GM19438 (cell line): ENCODE results near the gene CARMIL3.
"Not testable (repeated sequence)": the region's sequence is repeated elsewhere in the genome, so short reads cannot be mapped to it uniquely, and the experiment has no call there.

Source experiments
- ATAC-seq: cut with Tn5 transposase; IDR thresholded peaks from one replicate; pipeline ENCODE4 v1.9.1; 2021; ENCODE audit warnings: low read depth; ENCODE audit not compliant: unreplicated experiment

Gene CARMIL3

DNA sequence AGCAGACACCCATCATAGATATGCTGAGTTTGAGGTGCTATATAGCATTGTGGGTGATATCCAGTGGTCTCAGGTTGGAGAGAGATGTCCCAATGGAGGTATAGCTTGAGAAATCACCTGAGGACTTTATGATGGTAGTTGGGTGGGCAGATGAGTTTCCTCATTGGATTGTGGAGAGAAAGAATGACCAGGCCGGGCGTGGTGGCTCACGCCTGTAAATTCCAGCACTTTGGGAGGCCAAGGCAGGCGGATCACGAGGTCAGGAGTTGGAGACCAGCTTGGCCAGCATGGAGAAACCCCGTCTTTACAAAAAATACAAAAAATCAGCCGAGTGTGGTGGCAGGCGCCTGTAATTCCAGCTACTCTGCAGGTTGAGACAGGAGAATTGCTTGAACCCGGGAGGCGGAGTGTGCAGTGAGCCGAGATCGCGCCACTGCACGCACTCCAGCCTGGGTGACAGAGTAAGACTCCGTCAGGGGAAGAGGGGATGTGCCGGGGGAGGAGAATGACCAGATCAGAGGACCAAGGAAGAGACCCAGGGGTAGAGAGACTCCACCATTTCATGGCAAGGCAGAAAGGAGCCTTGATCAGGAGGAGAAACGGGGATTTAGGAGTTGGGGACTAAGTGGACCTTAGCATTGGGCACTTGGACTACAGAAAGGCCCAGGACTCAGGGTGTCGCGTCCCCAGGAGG is 41.5 kb downstream of the CARMIL3 start:
- ATAC-seq, result no peak

DNA sequence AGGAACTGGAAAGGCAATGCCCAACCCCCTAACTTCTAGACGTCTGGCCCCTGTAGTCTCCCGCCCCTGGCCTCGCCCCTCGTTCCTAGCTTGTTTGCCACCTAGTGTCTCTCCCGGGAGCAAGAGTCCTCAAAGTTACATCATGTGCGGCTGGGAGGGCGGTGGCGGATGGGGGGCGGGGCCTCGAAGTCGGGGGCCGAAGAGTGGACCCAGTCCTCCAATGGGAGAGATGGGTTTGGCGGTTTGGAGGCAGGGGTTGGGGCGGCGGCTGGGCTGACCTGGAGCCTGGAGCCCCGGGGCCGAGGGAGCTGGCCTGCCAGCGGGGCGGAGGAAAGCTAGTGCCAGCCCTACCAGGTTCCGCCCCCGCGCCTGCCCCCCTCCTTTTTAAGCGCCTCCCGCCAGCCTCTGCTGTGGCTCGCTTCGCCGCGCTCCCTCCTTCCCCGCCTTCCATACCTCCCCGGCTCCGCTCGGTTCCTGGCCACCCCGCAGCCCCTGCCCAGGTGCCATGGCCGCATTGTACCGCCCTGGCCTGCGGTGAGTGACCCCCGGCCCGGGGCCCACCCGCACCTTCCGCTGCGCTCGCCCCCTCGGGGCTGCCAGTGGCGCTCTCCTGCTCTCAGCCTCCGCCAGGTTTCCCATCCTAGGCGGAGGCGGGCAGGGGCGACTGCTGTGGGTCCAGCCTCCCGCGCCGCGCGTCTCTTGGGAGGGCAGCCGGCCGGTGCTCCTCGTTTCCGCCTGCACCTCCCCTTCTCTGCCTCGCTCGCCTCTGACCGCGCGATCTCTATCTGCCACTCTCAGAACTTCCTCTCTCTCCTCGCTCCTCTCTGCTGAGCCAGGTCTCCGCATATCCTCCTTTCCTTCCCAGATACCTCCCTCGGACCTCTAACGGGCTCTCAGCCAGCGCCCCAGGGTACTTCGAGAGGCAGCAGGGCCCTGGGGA is 42.4 kb downstream of the CARMIL3 start, which contains the start of gene PCK2:
Gene PCK2, plus strand, starts transcription at position 411 of the 940 bp plus-strand sequence. Its CDS starts 95 bp downstream, at position 506.
- peak; percentile 55 for ATAC-seq

- ATAC-seq, result peak; percentile 1
Measured at GRCh38 chr14:24094841-24095270, 43.0 kb downstream of the CARMIL3 start.

DNA sequence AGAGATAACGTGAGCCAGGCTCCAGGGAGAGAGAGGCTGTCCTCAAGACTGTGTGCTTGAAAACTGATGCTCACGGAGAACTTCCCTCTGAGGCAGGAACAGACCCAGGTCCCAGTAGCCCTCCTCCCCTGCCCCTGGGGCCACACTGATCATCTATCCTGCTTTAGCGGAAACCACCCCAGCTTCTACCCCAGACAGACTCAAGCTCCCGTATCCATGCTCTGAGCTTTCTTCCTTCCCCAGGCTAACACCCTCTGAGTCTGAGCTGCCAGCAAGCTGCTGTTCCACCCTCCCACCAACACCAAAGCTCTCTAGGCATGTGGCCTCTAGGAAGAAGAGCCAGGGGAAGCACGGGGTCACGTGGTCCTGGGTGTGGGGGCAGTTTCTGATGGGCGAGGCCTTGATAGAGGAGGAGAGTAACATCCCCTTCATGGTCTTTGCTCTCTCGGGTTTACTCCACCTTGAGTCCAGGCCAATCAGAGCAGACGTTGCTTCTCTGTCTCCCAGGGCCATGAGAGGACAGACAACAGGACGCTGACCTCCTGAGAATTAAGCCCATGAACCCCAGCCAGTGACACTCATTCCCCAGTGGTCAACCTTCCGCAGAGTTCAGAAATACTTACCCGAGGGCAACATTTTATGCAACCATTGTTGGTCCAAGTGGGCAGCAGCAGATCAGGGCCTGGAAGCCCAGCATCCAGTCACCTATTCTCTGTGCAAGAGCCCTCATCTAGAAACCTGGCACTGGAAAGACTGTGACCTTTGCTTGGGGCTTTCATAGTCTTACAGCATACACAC is 43.7 kb downstream of the CARMIL3 start:
- peak; percentile 60 for ATAC-seq

GRCh38 chr14:24096545-24097181 is 44.9 kb downstream of the CARMIL3 start:
- no peak for ATAC-seq

GRCh38 chr14:24098229-24098926 is 46.6 kb downstream of the CARMIL3 start:
- no peak for ATAC-seq

- no peak for ATAC-seq
Measured at GRCh38 chr14:24098927-24099813, 47.4 kb downstream of the CARMIL3 start.

DNA sequence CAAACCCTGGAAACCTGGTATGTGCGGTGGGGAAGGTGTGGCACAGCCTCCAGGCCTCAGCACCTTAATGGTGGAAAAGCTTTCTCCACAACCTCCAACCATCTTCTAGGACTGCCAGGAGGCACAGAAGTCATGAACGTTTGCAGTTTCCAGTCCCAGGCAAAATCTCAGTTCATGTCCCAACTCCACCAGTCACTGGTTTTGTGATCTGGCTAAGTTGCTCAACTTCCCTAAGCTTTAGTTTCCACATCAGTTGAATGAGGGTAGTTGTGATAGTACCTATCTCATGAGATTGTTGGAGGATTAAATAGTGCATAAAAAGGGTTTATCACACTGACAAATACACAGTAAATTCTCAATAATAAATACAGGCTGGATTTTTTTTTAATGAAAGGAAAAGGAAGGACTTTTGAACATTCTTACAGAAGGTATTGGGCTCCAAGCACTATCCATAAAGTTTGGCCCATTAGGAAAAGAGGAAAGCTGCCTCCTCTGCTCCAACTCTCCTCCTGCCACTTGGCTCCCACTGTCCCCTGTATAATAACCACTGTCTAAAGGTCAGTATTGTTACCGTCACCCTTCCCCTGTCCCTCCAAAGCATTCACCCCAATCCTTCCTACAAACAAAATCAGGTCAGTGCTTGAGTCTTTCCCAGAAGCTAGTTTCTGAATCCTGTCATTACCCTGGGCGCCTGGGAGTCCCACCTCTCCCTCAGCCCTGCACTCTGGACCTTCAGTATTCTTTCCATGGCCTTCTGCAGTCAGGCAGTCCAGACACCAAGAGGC is 48.6 kb downstream of the CARMIL3 start:
- ATAC-seq, result no peak

DNA sequence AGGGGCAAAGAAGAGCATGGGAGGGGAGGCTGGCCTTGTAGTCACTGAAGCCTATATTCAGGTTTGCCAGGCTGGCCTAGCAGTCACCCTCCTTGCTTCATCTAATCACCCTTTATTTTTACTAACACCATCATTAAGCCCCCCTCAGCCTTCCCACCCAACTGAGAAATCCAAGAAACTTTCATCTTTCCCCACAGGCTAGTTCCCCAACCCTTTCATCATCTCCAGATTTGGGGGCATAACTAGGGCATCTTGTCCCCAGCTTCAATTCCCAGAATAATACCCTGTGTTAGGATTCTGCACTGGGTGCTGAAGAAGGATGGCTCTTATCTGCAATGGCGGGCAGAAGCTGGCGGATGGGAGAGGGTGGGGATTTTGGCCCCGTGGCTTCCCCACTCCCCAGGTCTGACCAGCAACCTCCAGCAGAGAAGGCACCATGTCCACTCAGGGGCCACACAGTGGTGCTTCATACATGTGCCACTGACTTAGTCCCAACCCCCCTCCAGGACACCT is 49.2 kb downstream of the CARMIL3 start:
- no peak for ATAC-seq

GRCh38 chr14:24102357-24103048 is 50.7 kb downstream of the CARMIL3 start:
- ATAC-seq, result no peak

DNA sequence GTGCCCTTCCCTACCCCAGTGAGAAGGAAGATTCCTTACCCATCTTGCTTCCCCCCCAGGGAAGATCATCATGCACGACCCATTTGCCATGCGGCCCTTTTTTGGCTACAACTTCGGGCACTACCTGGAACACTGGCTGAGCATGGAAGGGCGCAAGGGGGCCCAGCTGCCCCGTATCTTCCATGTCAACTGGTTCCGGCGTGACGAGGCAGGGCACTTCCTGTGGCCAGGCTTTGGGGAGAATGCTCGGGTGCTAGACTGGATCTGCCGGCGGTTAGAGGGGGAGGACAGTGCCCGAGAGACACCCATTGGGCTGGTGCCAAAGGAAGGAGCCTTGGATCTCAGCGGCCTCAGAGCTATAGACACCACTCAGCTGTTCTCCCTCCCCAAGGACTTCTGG is 51.6 kb downstream of the CARMIL3 start:
- ATAC-seq, result no peak

DNA sequence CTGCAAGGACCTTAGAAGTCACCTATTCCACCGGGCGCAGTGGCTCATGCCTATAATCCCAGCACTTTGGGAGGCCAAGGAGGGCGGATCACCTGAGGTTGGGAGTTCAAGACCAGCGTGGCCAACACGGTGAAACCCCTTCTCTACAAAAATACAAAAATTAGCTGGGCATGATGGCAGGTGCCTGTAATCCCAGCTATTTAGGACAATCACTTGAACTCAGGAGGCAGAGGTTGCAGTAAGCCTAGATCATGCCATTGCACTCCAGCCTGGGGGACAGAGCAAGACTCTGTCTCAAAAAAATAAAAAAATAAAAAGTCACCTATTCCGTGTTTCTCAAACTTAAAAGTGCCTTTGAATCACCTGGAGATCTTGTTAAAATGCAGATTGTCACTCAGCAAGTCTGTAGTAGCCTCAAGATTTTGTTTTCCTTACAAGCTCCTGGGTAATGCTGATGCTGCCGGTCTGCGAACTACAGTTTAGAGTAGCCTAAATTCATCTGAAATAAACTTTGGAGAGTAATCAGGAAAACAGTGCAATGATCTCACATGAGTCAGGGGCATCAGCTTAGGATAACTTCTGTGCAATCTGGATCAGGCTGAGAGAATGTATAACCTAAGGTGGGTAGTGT is 53.9 kb downstream of the CARMIL3 start:
- ATAC-seq, result not testable (repeated sequence)

DNA sequence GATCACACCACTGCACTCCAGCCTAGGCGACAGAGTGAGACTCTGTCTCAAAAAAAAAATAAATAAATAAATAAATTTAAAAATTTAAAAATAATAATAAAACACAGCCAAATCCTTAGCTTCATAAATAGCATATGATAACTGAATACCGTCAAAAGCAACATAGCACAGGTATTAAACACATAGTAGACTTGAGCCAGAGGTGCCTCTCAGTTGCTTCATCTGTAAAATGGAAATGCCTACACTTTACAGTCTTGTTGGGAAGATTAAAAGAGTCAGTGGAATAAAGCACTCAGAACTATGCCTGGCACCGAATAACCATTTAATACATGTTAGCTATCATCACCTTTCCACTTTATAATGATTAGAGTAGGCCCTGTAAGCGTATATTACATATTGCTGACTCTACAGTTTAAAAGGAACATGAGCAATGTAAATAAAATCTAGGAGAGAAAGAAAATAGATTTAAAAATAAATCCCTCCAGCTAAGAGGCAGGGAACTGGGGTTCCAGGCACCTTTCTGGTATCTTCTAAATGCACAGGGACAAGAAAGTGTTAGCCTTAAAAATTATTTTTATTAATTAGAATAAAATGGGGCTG is 55.0 kb downstream of the CARMIL3 start:
- no peak for ATAC-seq

DNA sequence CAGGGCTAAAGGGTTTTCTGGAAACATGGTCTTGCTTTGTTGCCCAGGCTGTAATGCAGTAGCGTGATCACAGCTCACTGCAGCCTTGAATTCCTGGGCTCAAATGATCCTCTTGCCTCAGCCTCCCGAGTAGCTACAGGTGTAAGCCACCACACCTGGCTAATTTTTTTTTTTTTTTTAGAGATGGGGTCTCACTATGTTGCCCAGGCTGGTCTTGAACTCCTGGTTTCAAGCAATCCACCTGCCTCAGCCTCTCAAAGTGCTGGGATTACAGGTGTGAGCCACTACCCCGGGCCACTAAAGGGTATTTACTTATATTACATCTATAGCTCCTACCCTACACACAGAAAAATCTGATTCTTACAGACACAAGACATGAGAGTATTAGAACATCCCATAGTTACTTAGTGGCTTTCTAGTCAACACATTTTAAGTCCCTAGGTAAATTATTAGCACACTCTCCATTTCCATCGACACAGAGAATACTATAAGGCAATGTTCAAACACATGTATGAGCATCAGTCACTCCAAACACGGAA is 56.6 kb downstream of the CARMIL3 start:
- ATAC-seq, result peak; percentile 27

DNA sequence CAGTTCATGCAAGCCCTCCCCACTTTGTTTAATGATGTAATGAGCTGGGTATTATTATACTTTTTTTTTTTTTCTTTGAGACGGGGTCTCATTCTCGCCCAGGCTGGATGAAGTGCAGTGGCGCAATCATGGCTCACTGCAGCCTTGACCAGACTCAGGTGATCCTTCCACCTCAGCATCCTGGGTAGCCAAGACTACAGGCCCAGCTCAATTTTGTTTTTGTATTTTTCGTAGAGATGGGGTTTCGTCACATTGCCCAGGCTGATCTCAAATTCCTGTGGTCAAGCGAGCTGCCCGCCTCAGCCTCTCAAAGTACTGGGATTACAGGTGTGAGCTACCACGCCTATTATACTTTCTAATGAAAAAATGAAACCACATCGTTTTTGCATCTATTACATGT is 58.3 kb downstream of the CARMIL3 start:
- ATAC-seq, result no peak

DNA sequence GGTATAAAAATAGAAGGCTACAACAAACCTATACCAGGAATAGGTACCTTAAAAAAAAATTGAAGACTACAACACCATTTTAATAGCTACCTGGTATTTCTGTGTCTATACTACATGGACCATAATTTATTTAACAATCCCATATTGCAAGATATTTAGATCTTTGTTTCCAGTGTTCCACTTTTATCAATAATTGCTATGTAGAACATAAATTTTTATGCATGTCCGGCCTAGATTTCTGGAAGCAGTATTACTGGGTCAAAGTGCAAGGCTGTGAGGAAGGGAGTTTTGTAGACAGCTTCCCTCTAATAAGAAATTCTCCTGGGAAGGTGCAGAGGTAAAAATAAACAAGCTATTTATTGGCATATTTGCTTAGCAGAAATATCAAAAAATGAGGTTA is 58.7 kb downstream of the CARMIL3 start:
- no peak for ATAC-seq
